Pancreas (tissue), 10 donors: ENCODE data around the gene EHD1. TPM values are rescaled to one million over a fixed set of nuclear protein-coding genes. Genes with fewer than 3 reads are reported as not detected.

Experiments
- ATAC-seq, 4 donors: fragments of 200-7000 bp; cut with Tn5 transposase; one replicate each; pipeline versions ENCODE4 v1.8.0 to v1.9.1; 2020; ENCODE audit warnings: mild to moderate bottlenecking in 4 of 4, moderate library complexity in 4 of 4
- DNase-seq, 6 donors: peaks; one replicate each; pipeline ENCODE4 v3.0.0-alpha.2; 2020
- FAIRE-seq: peaks from 2 replicates; lab custom pipeline; 2012; peaks lifted over from hg19 to GRCh38; lab: Jason Lieb, UNC
- H3K27ac ChIP-seq, 4 donors: fragments of 200-600 bp; sonication (generic); 1 replicate in 3 of 4; 2 replicates in 1 of 4; pipeline versions ENCODE4 v1.5.0 to v1.8.0; 2020
- H3K27me3 ChIP-seq, 4 donors: fragments of 200-600 bp; one replicate each; pipeline ENCODE4 v1.8.0; 2021
- H3K36me3 ChIP-seq, 3 donors: fragments of 200-600 bp; sonication (generic) in 1 of 3; one replicate each; pipeline versions ENCODE4 v1.5.0 to v1.8.0; 2020 to 2021
- H3K4me1 ChIP-seq, 3 donors: fragments of 200-600 bp; one replicate each; pipeline ENCODE4 v1.8.0; 2021
- H3K4me3 ChIP-seq, 4 donors: fragments of 200-600 bp; sonication (generic) in 2 of 4; one replicate each; pipeline versions ENCODE4 v1.5.0 to v1.8.0; 2020 to 2021
- H3K9me3 ChIP-seq, 4 donors: fragments of 200-600 bp; one replicate each; pipeline ENCODE4 v1.8.0; 2021
- CTCF ChIP-seq, 4 donors: fragments of 200-600 bp; sonication (generic) in 3 of 4; IDR thresholded peaks; one replicate each; pipeline versions ENCODE4 v1.5.0 to v1.8.0; 2021; ENCODE audit warnings: antibody characterized with exemption in 4 of 4
- WGBS, 2 donors: extraction: QIAGEN DNeasy Blood & Tissue Kit; methylation state at CpG; one replicate each; pipeline ENCODE4 v1.1.7; 2013; 5-methylcytosine and 5-hydroxymethylcytosine counted together
- intact Hi-C, 3 donors: fragments of 100-400 bp; cut with DNase I; formaldehyde crosslinking; loops; one replicate each; pipeline versions ENCODE4 v1.11.1 to v1.14.2; 2022
- polyA plus RNA-seq, 2 donors: library from polyadenylated mRNA; stranded (reverse); fragments of 200-250 nt; gene quantifications; one replicate each; pipeline ENCODE4 v1.2.3, GENCODE V29; 2013
- total RNA-seq, 6 donors: library from RNA; stranded (reverse); fragmentation: NEBNext Ultra II Directional in 4 of 6; extraction: Animal tissue kit (Norgen Biotek cat#: 25700) in 4 of 6; gene quantifications; one replicate each; pipeline versions ENCODE4 v1.2.1 to v1.2.4, GENCODE V29; 2021 to 2023
- donor health status: healthy with polysubstance abuse.
- donor health status: DM: no; HTN: no; CAD: no; lungs with moderate emphysema.
- donor health status: DM: no; HTN: no; CAD: no.
- donor health status: control.
- donor health status: control.
- donor health status: Bipolar disorder and iron deficiency.
- donor health status: DM: yes; HTN: yes; CAD: no.
- donor health status: DM: no; HTN: no; CAD: no.
- donor health status: DM: no; HTN: no; CAD: no.
- donor health status: DM: yes; HTN: yes; CAD: no.

Gene EHD1
- total and polyA plus RNA-seq, 8 donors = 10.1 to 22.1 (median 16.8) TPM

- 89 to 92% methylated on average over 30 of the region's 30 CpGs for WGBS, 2 donors
- intact Hi-C loops = no loop called here
- no peak for FAIRE-seq
Measured at GRCh38 chr11:64902102-64902900, 23.9 kb upstream of the EHD1 start.

GRCh38 chr11:64900774-64901173 lies 22.4 kb upstream of the EHD1 start:
- Histone ChIP-seq H3K36me3 (peaks cover 6 to 40% (median 26%) of the 10 kb centered on the region in 3 donors), H3K27ac (no peak overlapping the region), H3K9me3 (no peaks in the 10 kb centered on the region), H3K4me3 (no peak overlapping the region), H3K4me1 (no peaks in the 10 kb centered on the region), H3K27me3 (no peaks in the 10 kb centered on the region)
- FAIRE-seq (no peak), DNase-seq (peak in 1 of 6 donors; percentile 53), ATAC-seq (no peak)
- 95% methylated on average over 17 of the region's 17 CpGs for WGBS, 2 donors
- TF ChIP-seq CTCF (IDR thresholded peaks at IDR 0.05) = no peak
- intact Hi-C loops = no loop called here

More at GRCh38 chr11:64902102-64902900, 23.9 kb upstream of the EHD1 start:
- DNase-seq (peak in 2 of 6 donors; percentile 30 to 74), ATAC-seq (no peak)
- Histone ChIP-seq H3K4me3 (no peak overlapping the region), H3K36me3 (peaks cover 12 to 44% (median 33%) of the 10 kb centered on the region in 3 donors), H3K27ac (no peak overlapping the region), H3K27me3 (no peaks in the 10 kb centered on the region), H3K9me3 (no peaks in the 10 kb centered on the region), H3K4me1 (no peaks in the 10 kb centered on the region)
- TF ChIP-seq CTCF (IDR thresholded peaks at IDR 0.05) = no peak

GRCh38 chr11:64900263-64900678 lies 21.9 kb upstream of the EHD1 start:
- H3K27me3 ChIP-seq = no peaks in the 10 kb centered on the region
- H3K36me3 ChIP-seq = peaks cover 5 to 35% (median 21%) of the 10 kb centered on the region in 3 donors
- no peak overlapping the region for H3K4me3 ChIP-seq
- DNase-seq (peak in 2 of 6 donors; percentile 31 to 46), ATAC-seq (peak in 3 of 4 donors; percentile 49 to 55 (median 54)), FAIRE-seq (no peak)
- TF ChIP-seq CTCF (IDR thresholded peaks at IDR 0.05) = no peak
- intact Hi-C loops = no loop called here
- 87 to 88% methylated on average over 14 of the region's 14 CpGs for WGBS, 2 donors
- H3K9me3 ChIP-seq = no peaks in the 10 kb centered on the region
- no peaks in the 10 kb centered on the region for H3K4me1 ChIP-seq
- no peak overlapping the region for H3K27ac ChIP-seq

GRCh38 chr11:64898541-64898940 lies 20.1 kb upstream of the EHD1 start:
- intact Hi-C loops = loop anchor here in 2 of 3 donors (5.0 to 10.0 kb wide), 3 partner anchors 51 to 114 kb away; no protein-coding TSS in a partner anchor
- no peak for ATAC-seq
- 94 to 95% methylated on average over 19 of the region's 19 CpGs for WGBS, 2 donors
- no peak for TF ChIP-seq CTCF (IDR thresholded peaks at IDR 0.05)
- Histone ChIP-seq H3K27me3 (no peaks in the 10 kb centered on the region), H3K27ac (no peak overlapping the region), H3K4me1 (peaks cover 6 to 8% (median 7%) of the 10 kb centered on the region in 3 donors), H3K4me3 (no peak overlapping the region), H3K36me3 (peaks cover 5 to 34% (median 17%) of the 10 kb centered on the region in 3 donors), H3K9me3 (no peaks in the 10 kb centered on the region)
- peak in 2 of 6 donors; percentile 23 to 74 for DNase-seq
- FAIRE-seq = no peak
